Testis (tissue), 3 donors: ENCODE measurements around the gene TMEM198. TPM values are rescaled to one million over a fixed set of nuclear protein-coding genes. Genes with fewer than 3 reads are reported as not detected.

Experiments
- DNase-seq: peaks from one replicate; pipeline ENCODE4 v3.0.0-alpha.2; 2019
- H3K27ac ChIP-seq, 2 donors: fragments of 200-600 bp; sonication (generic); one replicate each; pipeline ENCODE4 v1.5.1; 2019
- H3K27me3 ChIP-seq: fragments of 200-600 bp; sonication (generic); one replicate; pipeline ENCODE4 v1.5.1; 2019
- H3K36me3 ChIP-seq: fragments of 200-600 bp; sonication (generic); one replicate; pipeline ENCODE4 v1.5.1; 2017; ENCODE audit warnings: low read depth; ENCODE audit errors: missing control alignments
- H3K4me1 ChIP-seq: fragments of 200-600 bp; sonication (generic); one replicate; pipeline ENCODE4 v1.5.1; 2019
- H3K4me3 ChIP-seq, 2 donors: fragments of 200-600 bp; sonication (generic); one replicate each; pipeline ENCODE4 v1.5.1; 2017 to 2019
- H3K9me3 ChIP-seq: fragments of 200-600 bp; sonication (generic); one replicate; pipeline ENCODE4 v1.5.1; 2017
- CTCF ChIP-seq, 3 experiments: fragments of 450-650 bp in 2 of 3; fragments of 200-600 bp in 1 of 3; sonication (generic) in 1 of 3; IDR thresholded peaks; one replicate each; pipeline ENCODE4 v1.5.1; 2016 to 2019; ENCODE audit warnings: antibody characterized with exemption in 3 of 3, mild to moderate bottlenecking in 2 of 3, moderate library complexity in 1 of 3
- POLR2A ChIP-seq: fragments of 450-650 bp; IDR thresholded peaks from one replicate; pipeline ENCODE4 v1.6.1; 2017; ENCODE audit warnings: antibody characterized with exemption, mild to moderate bottlenecking, moderate library complexity
- WGBS, 2 donors: methylation state at CpG; one replicate each; pipeline ENCODE4 v1.1.5; 2018; 5-methylcytosine and 5-hydroxymethylcytosine counted together
- intact Hi-C: fragments of 100-400 bp; cut with DNase I; formaldehyde crosslinking; loops from one replicate; pipeline ENCODE4 v1.15.1; 2023; ENCODE audit warnings: low total_unique reads
- polyA plus RNA-seq: library from polyadenylated mRNA; stranded (reverse); fragments of 350-450 nt; fragmentation: Illumina TruSeq; extraction: RNeasy Lipid Tissue Mini Kit (QIAGEN cat#74804); gene quantifications from one replicate; pipeline ENCODE4 v1.2.3, GENCODE V29; 2014; ENCODE audit warnings: low read depth, low replicate concordance; ENCODE audit not compliant: insufficient read depth
- total RNA-seq, 2 donors: library from RNA; depleted of rRNA; stranded (reverse); fragments of >200 nt; gene quantifications; one replicate each; pipeline ENCODE4 v1.2.3, GENCODE V29; 2016

The TMEM198 gene
- total and polyA plus RNA-seq, 3 donors from 2014 or later, result 7.3 to 11.8 (median 11.3) TPM

GRCh38 chr2:219552382-219553167 lies 8.7 kb downstream of the TMEM198 start:
- peaks cover 7% of the 10 kb centered on the region for H3K4me1 ChIP-seq
- TF ChIP-seq POLR2A, result no peak
- TF ChIP-seq CTCF (IDR thresholded peaks at IDR 0.05), result no peak
- no peaks in the 10 kb centered on the region for H3K9me3 ChIP-seq
- intact Hi-C loops, result no loop called here
- 0 to 1% methylated on average over 21 to 87 of the region's 99 CpGs for WGBS, 2 donors
- H3K4me3 ChIP-seq, result peak overlapping the region; percentile 55 to 67
- DNase-seq, result peak; percentile 96
- no peaks in the 10 kb centered on the region for H3K36me3 ChIP-seq
- peak overlapping the region; percentile 83 to 91 for H3K27ac ChIP-seq
- H3K27me3 ChIP-seq, result no peaks in the 10 kb centered on the region

DNA sequence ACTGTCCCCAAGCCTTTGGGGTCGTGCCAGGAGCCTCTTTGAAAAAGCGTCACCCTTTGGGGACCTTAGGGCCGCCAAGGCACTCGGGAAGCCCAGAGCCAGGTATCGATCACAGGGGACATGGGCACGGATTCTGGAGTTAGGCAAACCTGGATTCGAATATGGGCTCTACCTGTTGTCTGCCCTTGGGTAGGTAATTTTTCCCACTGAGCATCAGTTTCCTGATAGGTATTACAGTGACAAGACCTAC lies 9.3 kb downstream of the TMEM198 start:
- Histone ChIP-seq H3K36me3 (no peaks in the 10 kb centered on the region), H3K4me3 (peak overlapping the region; percentile 55 to 67), H3K4me1 (peaks cover 7% of the 10 kb centered on the region), H3K9me3 (no peaks in the 10 kb centered on the region), H3K27me3 (no peaks in the 10 kb centered on the region), H3K27ac (peak overlapping the region; percentile 83 to 91)
- DNase-seq, result no peak
- intact Hi-C loops, result no loop called here
- no peak for TF ChIP-seq POLR2A
- no peak for TF ChIP-seq CTCF (IDR thresholded peaks at IDR 0.05)
- 14 to 23% methylated on average over 7 of the region's 7 CpGs for WGBS, 2 donors

DNA sequence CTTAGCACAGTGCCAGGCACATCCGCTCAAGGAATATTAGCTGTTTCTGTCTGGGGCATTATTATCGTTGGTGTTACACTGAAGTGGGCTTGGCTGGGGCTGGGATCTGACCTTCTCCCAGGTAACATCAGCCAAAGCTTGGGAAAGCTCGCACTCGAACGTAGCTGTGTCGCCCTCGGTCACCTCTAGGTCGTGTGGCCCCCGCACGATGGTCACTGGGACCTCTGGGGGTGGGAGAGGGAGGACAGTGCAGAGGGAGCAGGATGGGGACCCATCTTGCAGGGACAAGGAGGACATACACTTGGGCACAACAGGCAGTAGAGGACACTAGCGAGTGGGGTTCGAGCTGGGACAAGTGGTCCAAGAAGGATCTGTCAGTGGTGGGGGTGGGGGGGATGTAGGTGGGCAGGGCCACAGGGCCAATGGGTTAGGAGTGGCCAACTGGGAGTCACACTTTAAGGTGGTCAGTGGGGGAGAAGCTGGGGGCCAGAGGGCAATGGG lies 9.7 kb downstream of the TMEM198 start:
- H3K9me3 ChIP-seq, result no peaks in the 10 kb centered on the region
- no peaks in the 10 kb centered on the region for H3K27me3 ChIP-seq
- TF ChIP-seq POLR2A, result no peak
- TF ChIP-seq CTCF (IDR thresholded peaks at IDR 0.05), result no peak
- no peak for DNase-seq
- H3K36me3 ChIP-seq, result no peaks in the 10 kb centered on the region
- peak overlapping the region in 1 of 2 donors; percentile 91 for H3K27ac ChIP-seq
- intact Hi-C loops, result no loop called here
- peaks cover 7% of the 10 kb centered on the region for H3K4me1 ChIP-seq
- 59 to 67% methylated on average over 12 of the region's 12 CpGs for WGBS, 2 donors
- no peak overlapping the region for H3K4me3 ChIP-seq

DNA sequence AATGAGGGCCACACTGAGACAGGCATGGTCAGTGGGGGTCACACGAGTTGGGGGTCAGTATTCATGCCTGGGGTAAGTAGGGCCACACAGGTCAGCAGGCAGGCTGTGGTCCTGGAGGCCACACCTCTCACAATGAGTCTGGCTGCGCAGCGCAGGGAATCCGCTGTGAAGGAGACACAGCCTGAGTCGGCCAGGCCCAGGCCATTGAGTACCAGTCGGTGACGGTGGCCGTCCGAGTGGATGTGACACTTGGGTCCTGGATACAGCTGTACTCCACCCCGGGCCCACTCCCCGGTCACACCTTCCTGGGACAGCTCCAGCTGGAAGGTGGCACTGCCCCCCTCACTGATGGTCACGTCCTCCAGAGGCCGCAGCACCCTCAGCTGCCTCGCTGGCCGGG lies 10.5 kb downstream of the TMEM198 start:
- no peaks in the 10 kb centered on the region for H3K36me3 ChIP-seq
- intact Hi-C loops, result no loop called here

More for the DNA sequence above, 10.5 kb downstream of the TMEM198 start:
- no peak for DNase-seq
- no peak overlapping the region for H3K4me3 ChIP-seq
- no peak for TF ChIP-seq CTCF (IDR thresholded peaks at IDR 0.05)
- TF ChIP-seq POLR2A, result no peak
- H3K27ac ChIP-seq, result no peak overlapping the region
- WGBS, 2 donors, result 94 to 95% methylated on average over 10 to 15 of the region's 15 CpGs
- no peaks in the 10 kb centered on the region for H3K9me3 ChIP-seq
- H3K27me3 ChIP-seq, result no peaks in the 10 kb centered on the region
- H3K4me1 ChIP-seq, result peaks cover 7% of the 10 kb centered on the region
